Ramos (cell line): Measurements from ENCODE around the gene KRT31.
"Not testable (repeated sequence)": the region's sequence is repeated elsewhere in the genome, so short reads cannot be mapped to it uniquely, and the experiment has no call there.

ENCODE experiments used
- in situ Hi-C: fragments of 300-500 bp; cut with MboI; formaldehyde crosslinking; loops from one replicate; pipeline ENCODE4 v1.14.3; 2022; ENCODE audit warnings: low sequenced_read_pairs; ENCODE audit not compliant: unreplicated experiment

The KRT31 gene

DNA sequence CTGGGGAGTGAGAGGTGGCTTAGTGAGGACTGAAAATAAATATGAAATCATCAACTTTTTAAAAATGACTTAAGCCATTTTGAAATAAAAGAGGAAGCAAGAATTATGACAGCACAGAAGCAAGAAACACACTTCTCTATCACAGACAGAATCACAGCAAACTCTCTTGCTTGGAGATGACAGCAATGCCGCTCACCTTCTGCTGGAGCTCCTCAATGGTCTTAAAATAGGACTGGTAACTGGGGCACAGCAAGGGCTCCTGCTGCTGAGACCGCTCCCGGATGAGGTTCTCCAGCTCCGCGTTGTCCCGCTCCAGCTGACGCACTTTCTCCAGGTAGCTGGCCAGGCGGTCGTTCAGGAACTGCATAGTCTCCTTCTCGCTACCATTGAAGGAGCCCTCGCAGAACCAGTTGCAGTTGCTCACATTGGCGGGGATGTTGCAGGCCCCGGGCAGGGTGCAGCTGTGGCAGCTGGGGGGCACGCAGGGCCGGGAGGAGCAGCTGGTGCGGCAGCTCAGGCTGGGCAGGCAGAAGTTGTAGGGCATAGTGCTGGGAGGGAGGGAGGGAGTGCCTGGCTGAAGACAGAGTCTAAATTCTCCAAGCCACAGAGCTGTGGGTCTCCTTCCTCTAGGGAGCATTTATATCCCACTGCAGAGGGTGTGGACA lies at the start of gene KRT31:
Gene KRT31, minus strand, starts transcription at position 613 of the 665 bp plus-strand sequence. Its CDS starts 69 bp downstream, at position 544.
- in situ Hi-C loops, result no loop called here

DNA sequence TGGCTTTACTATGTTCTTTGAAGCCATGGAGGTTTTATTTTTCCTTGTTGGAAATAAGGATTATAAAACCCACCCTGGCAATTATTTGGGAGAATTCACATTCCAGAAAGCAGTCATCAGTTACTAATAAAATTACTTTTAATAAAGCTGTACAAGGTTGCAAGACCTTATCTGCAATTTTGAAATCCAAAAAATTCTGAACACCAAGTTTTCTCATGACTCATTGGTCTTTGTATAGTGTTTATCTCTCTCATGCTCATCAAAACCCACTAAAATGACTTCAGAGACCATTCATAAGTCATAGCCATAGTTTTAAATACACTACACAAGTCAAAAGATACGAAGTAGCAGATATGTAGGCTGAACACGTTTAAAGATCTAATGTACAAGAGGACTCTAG lies 49.4 kb upstream of the KRT31 start:
- in situ Hi-C loops, result no loop called here

DNA sequence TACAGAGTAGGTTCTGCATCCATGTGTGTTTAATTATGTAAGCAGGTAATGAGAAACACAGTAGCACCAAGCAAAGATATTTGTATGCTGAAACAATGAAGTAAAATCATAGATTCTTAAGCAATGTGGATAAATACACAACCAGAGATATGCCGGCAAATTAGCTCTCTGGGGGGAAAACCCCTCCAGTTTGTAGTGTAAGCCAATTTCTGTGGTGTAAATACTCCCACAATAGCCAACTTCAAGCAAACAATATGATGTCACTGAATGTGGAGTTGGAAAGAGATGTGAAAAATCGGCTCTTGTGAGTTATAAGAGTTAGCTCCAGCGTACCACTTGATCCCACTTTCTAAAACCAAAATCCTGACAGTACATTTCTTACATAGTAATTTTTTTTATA lies 47.2 kb upstream of the KRT31 start:
- in situ Hi-C loops, result no loop called here

DNA sequence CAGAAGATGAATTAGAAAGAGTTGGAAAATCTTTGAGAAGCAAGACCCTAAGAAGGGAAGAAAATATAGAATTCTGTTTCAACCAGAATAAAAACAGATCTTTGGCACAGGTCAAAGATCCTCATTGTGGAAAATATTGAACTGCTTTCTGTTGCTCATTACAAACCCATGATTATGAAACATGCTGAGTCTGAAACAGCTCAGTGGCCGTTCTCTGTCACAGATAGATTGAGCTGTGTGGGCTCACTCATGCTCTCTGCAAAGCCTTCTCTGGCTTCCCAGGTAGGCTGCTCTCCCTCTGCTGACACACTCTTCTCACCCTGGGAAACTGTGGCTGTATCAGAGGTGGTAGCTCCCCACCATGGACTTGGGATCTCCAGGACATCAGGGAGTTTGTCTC lies 46.8 kb upstream of the KRT31 start:
- in situ Hi-C loops, result no loop called here

DNA sequence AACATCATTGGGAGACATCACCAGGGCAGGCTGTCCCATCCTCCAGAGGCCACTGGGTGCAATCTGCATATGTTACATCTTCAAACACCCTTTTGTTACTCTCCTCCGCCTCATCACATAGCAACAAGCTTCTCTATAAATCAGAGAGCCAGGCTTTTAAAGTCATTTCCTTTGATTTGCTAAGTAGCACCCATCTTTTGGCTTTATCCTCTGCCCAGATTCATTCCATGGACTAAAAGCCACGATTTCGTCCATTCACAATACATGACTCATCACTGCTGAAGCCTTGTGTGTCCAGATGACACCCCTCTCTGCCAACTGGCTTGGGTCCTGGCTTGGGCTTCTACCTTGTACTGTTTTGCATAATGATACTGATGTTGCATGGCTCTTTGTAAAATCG lies 45.3 kb upstream of the KRT31 start:
- in situ Hi-C loops, result no loop called here

DNA sequence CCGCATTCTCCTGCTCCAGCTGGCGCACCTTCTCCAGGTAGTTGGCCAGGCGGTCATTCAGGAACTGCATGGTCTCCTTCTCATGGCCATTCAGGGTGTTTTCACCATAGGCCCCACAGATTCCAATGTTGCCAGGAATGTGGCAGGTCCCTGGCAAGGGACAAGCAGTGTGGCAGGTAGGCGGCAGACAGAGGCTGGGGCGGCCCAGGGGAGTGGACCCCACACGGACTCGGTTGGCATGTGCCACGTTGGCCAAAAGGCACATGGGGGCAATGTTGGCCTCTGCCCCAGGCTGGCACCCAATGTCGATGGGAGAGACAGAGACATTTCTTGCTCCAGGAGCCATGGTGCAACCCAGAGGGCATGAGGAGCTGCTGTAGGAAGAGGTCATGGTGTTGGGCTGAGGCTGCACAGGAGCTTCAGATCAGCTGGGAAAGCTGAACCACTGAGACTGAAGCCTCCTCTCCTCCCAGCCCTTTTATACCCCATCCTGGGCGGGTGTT lies 43.2 kb upstream of the KRT31 start, which contains the start of gene KRT38:
Gene KRT38, minus strand, starts transcription at position 453 of the 503 bp plus-strand sequence. Its CDS starts 62 bp downstream, at position 391.
- in situ Hi-C loops, result no loop called here

DNA sequence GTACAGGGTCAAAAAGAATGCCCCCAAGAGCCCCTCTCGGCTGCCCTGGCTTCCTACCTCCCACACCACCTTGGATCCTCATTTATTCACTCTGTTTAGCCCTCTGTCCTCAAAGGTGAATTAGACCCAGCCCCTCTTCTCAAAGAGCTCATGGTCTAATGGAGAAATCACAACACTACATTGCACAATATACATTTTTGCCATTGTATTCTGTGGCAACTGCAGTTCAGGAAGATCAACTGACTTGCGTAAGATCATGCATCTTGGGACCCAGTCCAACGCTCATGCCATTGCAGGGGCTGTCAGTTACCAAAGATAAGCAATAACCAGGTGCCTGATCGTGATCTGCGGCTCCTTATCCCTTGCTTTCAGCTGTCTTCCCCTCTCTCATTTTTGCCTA lies 42.0 kb upstream of the KRT31 start:
- in situ Hi-C loops, result no loop called here

DNA sequence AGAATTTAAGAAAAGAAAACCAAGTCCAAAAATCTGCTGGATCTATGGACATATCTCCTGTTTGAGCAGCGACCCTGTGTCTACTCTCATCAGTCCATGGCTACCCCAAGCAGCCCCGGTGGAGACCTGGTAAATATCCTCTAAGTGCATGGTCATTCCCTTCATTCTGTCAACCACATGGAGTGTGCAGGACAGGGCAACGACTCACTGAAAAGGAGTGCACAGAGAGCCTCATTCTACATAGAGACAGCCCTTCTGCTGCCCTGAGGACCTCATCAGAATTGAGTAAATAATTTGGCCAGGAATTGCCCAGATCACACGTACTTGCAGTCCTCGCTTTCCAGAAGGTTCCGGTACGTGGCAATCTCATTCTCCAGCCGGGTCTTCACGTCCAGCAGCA lies 40.4 kb upstream of the KRT31 start:
- in situ Hi-C loops, result no loop called here

DNA sequence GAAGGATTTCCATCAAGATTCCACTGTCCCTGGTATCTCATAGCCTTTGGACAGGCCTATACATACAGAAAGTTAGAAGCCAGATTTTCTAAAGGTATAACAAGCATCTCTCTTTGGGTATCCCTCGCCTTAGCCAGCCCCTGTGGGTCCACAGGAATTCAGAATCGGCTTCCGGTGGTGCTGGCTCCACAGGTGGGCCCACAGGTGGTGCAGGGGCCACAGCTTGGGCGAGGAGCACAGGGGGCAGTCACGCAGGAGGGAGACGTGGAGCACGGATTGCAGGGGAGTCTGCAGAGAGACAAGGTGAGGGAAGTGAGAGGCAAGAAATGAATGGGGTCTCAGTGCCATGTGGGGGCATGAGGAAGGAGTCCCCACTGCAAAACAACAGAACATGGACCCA lies 39.8 kb upstream of the KRT31 start:
- in situ Hi-C loops, result no loop called here

DNA sequence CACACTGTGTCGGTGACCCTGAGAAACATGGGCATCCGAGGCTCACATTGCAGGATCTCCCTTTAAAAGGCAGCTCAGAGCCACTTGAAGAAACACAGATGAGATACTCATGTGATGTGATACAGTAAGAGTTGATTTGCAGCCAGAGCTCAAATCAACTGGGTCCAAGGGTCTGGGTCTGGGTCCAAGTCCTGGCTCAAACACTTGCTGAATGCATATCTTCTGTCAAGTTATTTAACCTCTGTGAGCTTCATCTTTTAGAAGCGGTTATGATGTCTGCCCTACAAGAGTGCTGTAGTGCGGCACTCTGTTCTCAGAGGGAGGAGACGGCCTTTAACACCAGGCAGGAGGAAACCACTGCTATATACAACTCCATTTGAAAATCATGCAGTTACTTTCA lies 37.0 kb upstream of the KRT31 start:
- in situ Hi-C loops, result no loop called here

DNA sequence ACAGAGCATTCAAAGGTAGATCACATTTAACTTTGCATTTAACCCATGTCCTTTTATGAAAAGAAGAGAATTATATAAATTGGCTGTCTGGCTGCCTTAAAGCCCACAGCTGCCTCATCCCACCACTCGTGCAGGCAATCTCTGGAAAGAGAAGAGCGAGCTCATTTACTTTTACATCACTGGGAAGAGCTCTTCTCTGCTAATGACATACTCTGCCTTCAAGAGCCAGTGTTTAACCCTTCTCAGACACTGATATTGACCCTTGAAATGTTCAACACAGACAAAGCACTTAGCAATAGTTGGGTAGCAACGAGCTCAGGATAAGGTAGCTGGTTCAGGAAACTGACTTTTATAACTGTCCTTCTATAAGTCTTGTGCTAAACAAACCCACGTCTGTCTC lies 36.6 kb upstream of the KRT31 start:
- in situ Hi-C loops, result no loop called here

DNA sequence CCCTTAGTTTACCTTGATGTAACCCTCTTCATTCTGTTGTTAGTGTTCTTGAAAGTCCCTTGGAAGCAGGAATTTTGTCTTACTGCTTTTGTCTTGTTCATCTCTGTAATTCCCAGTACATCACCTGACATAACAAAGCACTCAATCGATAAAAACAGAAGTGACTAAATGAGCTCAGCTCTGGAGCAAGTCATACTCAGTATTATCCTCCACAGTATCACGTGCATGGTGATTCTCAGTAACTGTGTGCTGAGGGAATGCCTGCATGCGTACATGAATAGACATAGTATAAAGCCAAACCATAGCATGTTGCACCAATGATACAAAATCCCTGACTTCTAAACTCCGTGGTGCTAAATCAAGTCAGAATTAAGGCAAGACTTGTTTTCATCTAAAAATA lies 36.2 kb upstream of the KRT31 start:
- in situ Hi-C loops, result no loop called here

DNA sequence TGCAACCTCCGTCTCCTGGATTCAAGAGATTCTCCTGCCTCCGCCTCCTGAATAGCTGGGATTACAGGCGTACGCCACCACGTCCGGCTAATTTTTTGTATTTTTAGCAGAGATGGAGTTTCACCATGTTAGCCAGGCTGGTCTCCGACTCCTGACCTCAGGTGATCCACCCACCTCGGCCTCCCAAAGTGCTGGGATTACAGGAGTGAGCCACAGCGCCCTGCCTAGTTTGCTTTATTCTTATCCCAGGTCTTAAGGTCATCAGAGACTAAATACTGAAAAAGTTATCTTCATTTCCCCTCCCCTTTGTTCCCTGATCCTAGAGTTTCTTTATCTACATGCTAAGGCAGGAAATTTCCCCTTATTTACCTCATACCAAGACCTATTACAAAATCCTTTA lies 33.0 kb upstream of the KRT31 start:
- in situ Hi-C loops, result not testable (repeated sequence)

DNA sequence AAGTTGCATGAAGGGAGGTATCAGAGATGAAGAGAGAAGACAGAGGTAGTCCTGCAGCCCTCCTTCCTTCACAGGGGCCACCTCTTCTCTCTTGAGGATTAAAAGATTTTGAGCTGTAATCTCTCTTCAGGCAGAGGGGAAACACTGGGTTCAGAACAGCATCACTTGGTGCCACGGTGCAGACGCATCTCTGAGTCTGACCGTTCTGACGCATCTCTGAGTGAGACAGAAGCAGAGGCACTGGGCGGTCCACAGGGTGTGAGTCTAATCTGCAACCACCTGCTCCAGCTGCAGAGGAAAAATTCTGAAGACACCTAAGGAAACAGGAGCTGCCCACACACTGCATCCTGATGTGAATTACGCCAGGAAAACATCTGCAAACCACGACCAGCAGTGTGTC lies 32.3 kb upstream of the KRT31 start:
- in situ Hi-C loops, result no loop called here

DNA sequence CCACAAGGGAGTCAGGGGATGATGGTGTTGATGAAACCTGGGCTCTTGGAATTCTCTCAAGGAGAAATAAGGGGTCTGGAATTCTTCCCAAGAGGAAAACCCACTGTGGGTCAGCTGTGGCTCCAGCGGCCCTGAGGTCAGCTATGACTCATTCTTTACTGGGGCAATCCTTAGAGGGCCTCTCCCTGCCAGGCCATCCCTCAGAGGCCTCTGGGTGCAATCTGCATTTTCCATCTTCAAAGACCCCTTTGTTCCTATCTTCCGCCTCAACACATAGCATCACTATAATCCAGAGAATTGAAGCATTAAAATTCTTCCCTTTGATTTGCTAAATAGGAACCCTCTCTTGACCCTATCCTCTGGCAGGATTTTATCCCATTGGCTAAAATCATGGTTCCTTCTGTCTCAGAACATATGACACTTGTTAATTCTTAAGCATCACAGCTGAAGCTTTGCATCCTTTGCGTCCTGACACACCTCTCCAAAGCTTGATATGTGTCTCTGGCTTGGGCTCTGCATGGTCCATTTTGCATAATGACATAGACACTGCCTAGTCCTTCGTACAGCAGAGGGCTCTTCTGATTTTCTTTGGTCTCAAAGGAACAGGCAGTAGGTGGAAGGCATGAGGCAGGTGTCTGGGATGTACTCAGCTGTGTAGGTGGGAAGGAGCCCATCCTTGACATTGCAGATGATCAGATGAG lies 31.3 kb upstream of the KRT31 start:
- in situ Hi-C loops, result no loop called here

DNA sequence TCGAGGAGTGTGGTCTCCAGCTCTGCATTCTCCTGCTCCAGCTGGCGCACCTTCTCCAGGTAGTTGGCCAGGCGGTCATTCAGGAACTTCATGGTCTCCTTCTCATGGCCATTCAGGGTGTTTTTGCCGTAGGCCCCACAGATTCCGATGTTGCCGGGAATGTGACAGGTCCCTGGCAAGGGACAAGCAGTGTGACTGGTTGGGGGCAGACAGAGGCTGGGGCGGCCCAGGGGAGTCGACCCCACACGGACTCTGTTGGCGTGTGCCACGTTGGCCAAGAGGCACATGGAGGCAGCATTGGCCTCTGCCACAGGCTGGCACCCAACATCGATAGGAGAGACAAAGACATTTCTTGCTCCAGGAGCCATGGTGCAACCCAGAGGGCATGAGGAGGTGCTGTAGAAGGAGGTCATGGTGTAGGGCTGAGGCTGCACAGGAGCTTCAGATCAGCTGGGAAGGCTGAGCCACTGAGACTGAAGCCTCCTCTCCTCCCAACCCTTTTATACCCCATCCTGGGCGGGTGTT lies 26.8 kb upstream of the KRT31 start, which contains the start of gene KRT37:
Gene KRT37, minus strand, starts transcription at position 475 of the 525 bp plus-strand sequence. Its CDS starts 62 bp downstream, at position 413.
- in situ Hi-C loops, result no loop called here

DNA sequence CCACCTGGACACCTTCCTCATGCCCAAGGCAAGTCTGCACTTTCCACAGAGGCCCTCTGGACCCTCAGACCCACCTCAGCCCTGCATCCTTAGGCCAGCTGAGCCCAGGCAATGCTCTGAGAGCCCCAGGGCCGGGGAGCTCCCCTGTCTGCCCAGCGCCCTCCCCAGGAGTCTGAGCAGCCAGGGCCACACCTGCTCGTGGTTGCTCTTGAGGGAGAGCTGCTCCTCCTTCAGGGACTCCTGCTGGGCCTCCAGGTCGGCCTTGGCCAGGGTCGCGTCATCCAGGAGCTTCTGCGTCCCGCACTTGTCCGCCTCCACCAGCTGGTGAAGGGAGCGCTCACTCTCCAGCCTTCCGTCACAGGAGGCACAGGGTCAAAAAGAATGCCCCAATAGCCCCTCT lies 25.2 kb upstream of the KRT31 start:
- in situ Hi-C loops, result not testable (repeated sequence)

DNA sequence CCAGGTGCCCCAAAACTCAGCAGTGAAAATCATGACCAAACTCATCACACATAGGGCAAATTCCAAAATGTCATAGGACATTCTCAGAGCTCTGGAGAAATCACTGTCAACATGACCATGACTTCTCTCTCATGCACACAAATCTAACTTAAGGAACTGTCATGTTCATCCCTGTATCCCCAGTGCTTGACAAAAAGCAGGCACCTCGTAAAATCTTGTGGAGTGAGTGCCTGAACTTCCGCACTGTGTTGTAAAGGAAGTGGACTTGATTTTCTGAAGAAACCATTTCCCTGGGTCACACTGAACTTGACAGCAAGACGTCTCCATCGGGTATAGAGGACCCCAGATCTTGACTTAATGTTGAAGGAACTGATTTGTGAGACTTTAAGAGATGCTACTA lies 24.2 kb upstream of the KRT31 start:
- in situ Hi-C loops, result no loop called here

DNA sequence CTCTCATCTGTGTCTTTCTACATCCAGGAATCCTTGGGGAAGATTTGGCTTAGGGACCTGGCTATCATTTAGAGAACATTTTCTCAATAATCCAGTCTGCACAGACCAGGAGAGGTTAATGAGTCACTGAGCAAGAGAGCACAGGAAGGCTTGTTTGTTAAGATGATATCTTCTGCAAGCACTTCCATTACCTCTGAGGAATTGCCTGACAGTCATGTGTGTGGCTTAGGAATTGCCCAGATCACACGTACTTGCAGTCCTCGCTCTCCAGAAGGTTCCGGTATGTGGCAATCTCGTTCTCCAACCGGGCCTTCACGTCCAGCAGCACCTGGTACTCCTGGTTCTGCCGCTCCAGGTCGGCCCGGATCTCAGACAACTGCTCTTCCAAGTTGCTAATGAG lies 23.7 kb upstream of the KRT31 start:
- in situ Hi-C loops, result no loop called here

DNA sequence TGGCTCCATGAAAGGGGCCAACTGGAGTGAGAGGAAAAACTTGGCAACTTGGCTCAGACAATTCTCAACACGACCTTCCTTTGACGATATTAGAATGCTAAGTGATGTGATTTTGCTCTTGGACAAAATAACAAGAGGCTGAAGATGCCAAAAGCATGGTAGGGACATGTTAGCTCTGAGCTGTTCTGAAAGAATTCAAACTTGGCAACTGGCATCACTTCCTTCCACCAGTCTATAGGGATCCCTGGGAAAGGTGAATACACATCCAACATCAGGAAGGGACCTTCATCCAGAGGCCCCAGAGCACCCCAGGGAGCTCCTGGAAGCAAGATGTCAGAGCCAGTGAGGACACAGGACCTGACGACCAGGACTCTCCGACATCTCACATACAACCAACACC lies 22.7 kb upstream of the KRT31 start:
- in situ Hi-C loops, result no loop called here

DNA sequence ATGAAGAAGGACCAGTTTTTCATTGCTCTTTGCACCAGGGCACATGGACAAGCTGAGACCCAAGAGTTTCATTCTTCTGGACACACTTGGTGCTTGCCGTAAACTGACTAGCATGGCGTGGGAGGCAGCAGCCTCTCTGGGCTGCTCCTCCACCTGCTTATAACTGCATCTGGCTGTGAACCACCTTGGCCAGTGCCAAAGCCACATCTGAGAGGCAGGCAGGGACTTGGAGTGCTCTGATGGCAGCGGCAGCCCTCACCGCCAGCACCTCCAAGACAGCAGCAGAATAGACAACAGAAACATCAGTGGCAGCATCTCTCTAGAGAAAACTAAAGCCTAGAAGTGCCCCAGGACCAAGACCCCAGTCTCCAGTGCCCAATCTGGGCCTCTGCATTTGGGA lies 22.3 kb upstream of the KRT31 start:
- in situ Hi-C loops, result no loop called here
